Measurements from ENCODE around the gene RNF215.

DNA sequence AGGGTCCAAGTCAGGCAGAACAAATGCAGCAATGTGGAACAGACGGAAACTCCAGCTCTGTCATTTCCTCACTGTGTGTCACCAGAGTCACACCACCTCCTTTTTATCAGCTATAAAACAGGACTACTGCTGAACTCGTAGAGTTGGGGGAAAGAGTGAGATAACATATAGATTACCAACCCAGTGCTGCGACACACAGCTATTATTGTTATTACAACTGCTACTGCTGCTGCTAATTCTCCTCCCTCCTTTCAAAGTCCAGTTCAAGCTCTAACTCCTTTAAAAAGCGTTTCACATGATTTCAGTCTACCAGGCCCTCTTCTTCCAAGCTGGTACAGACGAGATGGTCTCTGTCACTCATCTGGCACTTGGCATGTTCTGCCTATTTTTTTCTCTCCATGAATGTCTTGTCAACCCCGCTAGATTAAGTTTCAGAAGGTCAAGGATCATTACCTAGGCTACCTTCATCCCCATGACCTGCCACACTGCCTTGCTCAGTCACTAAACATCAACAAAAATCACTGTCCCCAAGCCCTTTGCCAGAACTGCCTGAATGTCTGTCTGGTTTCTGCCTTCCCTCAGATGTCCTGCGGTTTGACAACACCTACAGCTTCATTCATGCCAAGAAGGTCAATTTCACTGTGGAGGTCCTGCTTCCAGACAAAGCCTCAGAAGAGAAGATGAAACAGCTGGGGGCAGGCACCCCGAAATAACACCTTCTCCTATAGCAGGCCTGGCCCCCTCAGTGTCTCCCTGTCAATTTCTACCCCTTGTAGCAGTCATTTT, 34.7 kb upstream of the RNF215 start:
- TF ChIP-seq CTCF (IDR thresholded peaks at IDR 0.05; ENCODE audit: low read length) (no peak), EZH2 (IDR thresholded peaks at IDR 0.05; ENCODE audit: borderline replicate concordance, low read length) (no peak)

All from OCI-LY1 (cell line).